Keratinocyte (primary cell): ENCODE measurements around the gene TNS3. TPM values are rescaled to one million over a fixed set of nuclear protein-coding genes. Genes with fewer than 3 reads are reported as not detected.

Source experiments
- DNase-seq: peaks from one replicate; pipeline ENCODE4 v3.0.0-alpha.2; 2011; ENCODE audit warnings: low read depth, missing footprints, low spot score
- FAIRE-seq: peaks from 2 replicates; lab custom pipeline; 2011; peaks lifted over from hg19 to GRCh38; lab: Jason Lieb, UNC
- H2AFZ ChIP-seq: 2 replicates; pipeline ENCODE4 v1.6.0; 2012; ENCODE audit warnings: low read length, control low read depth, inconsistent platforms; ENCODE audit not compliant: control insufficient read depth
- H3K27ac ChIP-seq: 2 replicates; pipeline ENCODE4 v1.5.1; 2011; ENCODE audit warnings: low read length; ENCODE audit not compliant: control insufficient read depth, insufficient read depth
- H3K27me3 ChIP-seq: 3 replicates; pipeline ENCODE4 v1.6.0; 2011; ENCODE audit warnings: low read length; ENCODE audit not compliant: control insufficient read depth, insufficient read depth; ENCODE audit errors: extremely low read depth
- H3K36me3 ChIP-seq, 2 experiments: 2 replicates in 1 of 2; 3 replicates in 1 of 2; pipeline ENCODE4 v1.5.1; 2011; ENCODE audit warnings: low read length in 2 of 2, mild to moderate bottlenecking in 1 of 2; ENCODE audit not compliant: control insufficient read depth in 2 of 2, insufficient read depth in 2 of 2; ENCODE audit errors: extremely low read depth in 1 of 2
- H3K4me1 ChIP-seq: 3 replicates; pipeline ENCODE4 v1.5.1; 2011; ENCODE audit warnings: low read length; ENCODE audit not compliant: control insufficient read depth, insufficient read depth; ENCODE audit errors: extremely low read depth
- H3K4me2 ChIP-seq: 3 replicates; pipeline ENCODE4 v1.6.0; 2011; ENCODE audit warnings: low read depth, low read length; ENCODE audit not compliant: control insufficient read depth, insufficient read depth; ENCODE audit errors: extremely low read depth
- H3K4me3 ChIP-seq, 3 experiments: fragments of 200-600 bp in 1 of 3; sonication (generic) in 1 of 3; 2 replicates in 2 of 3; 3 replicates in 1 of 3; pipeline ENCODE4 v1.5.1; 2011 to 2016; ENCODE audit warnings: low read length in 3 of 3, mild to moderate bottlenecking in 3 of 3, control low read depth in 2 of 3, inconsistent platforms in 1 of 3, low read depth in 1 of 3, mixed read lengths in 1 of 3, mixed run types in 1 of 3, moderate library complexity in 1 of 3; ENCODE audit not compliant: control insufficient read depth in 2 of 3, insufficient read depth in 2 of 3; ENCODE audit errors: extremely low read depth in 1 of 3
- H3K79me2 ChIP-seq: 2 replicates; pipeline ENCODE4 v1.6.0; 2012; ENCODE audit warnings: low read length; ENCODE audit not compliant: control insufficient read depth, insufficient read depth
- H3K9ac ChIP-seq: 3 replicates; pipeline ENCODE4 v1.6.0; 2011; ENCODE audit warnings: low read length; ENCODE audit not compliant: control insufficient read depth, insufficient read depth; ENCODE audit errors: extremely low read depth
- H3K9me1 ChIP-seq: 3 replicates; pipeline ENCODE4 v1.6.0; 2011; ENCODE audit warnings: low read length; ENCODE audit not compliant: control insufficient read depth, insufficient read depth; ENCODE audit errors: extremely low read depth
- H3K9me3 ChIP-seq: 2 replicates; pipeline ENCODE4 v1.5.1; 2012; ENCODE audit warnings: low read depth, low read length; ENCODE audit not compliant: control insufficient read depth
- H4K20me1 ChIP-seq: 3 replicates; pipeline ENCODE4 v1.6.0; 2011; ENCODE audit warnings: low read length; ENCODE audit not compliant: control insufficient read depth, insufficient read depth; ENCODE audit errors: extremely low read depth
- CTCF ChIP-seq, 3 experiments: IDR thresholded peaks in 1 of 3; conservative IDR thresholded peaks in 1 of 3; optimal IDR thresholded peaks in 1 of 3; 2 replicates in 2 of 3; 3 replicates in 1 of 3; pipeline versions ENCODE3 to v1.5.1; 2011; ENCODE audit warnings: low read length in 3 of 3, mild to moderate bottlenecking in 3 of 3, moderate library complexity in 2 of 3, control low read depth in 1 of 3, inconsistent platforms in 1 of 3; ENCODE audit not compliant: insufficient read depth in 2 of 3; ENCODE audit errors: extremely low read depth in 1 of 3
- EZH2 ChIP-seq: IDR thresholded peaks from one replicate; pipeline ENCODE4 v1.6.1; 2012; ENCODE audit warnings: inconsistent platforms, mild to moderate bottlenecking, low read length, moderate library complexity
- dilution Hi-C: fragments of 300-500 bp; cut with MboI; formaldehyde crosslinking; loops from one replicate; pipeline ENCODE4 v1.7.0; 2020; ENCODE audit warnings: low sequenced_read_pairs; ENCODE audit not compliant: extremely low pct_ligation_motif_present
- polyA plus RNA-seq, 5 experiments: library from polyadenylated mRNA; depleted of rRNA in 3 of 5; stranded (reverse) in 3 of 5; stranded (forward) in 1 of 5; unstranded in 1 of 5; fragments of >200 nt; gene quantifications; 1 replicate in 1 of 5; 2 replicates in 3 of 5; 3 replicates in 1 of 5; pipeline versions ENCODE4 v1.2.1 to v1.2.3, GENCODE V29; 2011 to 2012; ENCODE audit warnings: missing spikeins in 2 of 5, low read depth in 1 of 5, low replicate concordance in 1 of 5

TNS3 gene
- polyA plus RNA-seq, 1 donor (not counting 4 experiments of a cell fraction or from before 2014, with no cell fraction given) = 3.9 TPM

DNA sequence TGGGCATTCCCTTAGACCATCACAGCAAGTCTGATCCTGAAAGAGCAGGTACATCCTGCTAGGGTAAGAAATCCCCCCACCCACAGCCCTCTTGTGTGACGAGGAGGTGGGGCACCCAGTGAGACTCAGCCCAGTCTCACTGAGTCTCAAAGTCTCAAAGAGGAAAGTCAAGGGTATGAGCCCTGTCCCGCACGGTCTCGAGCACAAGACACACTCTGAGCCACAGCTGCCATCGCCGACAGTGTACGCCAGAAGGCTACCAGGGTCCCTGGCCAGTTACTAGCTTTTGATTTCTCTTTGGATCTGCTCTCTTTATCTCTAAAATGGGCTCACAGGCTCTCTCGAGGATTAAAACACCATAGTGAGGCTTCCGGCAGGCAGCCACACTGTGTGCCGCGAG, 190.2 kb downstream of the TNS3 start:
- H3K36me3 ChIP-seq = no peaks in the 10 kb centered on the region
- TF ChIP-seq CTCF (optimal IDR thresholded peaks at IDR 0.05 in 1 of 3, IDR thresholded peaks at IDR 0.05 in 1 of 3, conservative IDR thresholded peaks at IDR 0.05 in 1 of 3; ENCODE audit: extremely low read depth in 1 of 3, insufficient read depth in 2 of 3, low read length in 3 of 3) = no peak
- no peak for TF ChIP-seq EZH2
- H2AFZ ChIP-seq = no peak overlapping the region

DNA sequence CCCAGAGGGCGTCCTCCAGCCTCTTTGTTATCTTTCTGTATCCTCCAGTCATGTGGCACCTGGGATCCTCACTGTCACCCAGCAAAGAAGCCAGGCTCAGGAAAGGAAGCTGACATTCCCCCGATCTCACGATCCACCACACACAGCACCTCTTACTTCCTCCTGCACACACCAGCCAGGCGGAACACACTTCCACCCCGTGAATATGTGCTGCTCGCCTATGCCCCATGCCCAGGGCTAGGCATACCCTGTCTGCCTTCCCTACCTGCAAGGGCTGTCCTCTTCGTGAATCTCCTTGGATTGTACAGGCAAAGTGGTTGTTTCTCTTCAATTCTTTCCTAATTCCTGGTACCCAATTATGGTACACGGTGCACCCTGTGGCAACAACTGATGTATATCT, 191.0 kb downstream of the TNS3 start:
- DNase-seq (no peak), FAIRE-seq (no peak)
- Histone ChIP-seq H4K20me1 (no peaks in the 10 kb centered on the region), H3K9me3 (no peaks in the 10 kb centered on the region), H2AFZ (no peak overlapping the region), H3K27me3 (peaks cover 23% of the 10 kb centered on the region), H3K4me2 (no peak overlapping the region), H3K36me3 (no peaks in the 10 kb centered on the region), H3K4me1 (no peaks in the 10 kb centered on the region), H3K4me3 (no peak overlapping the region), H3K79me2 (no peaks in the 10 kb centered on the region), H3K9ac (no peak overlapping the region), H3K27ac (no peak overlapping the region), H3K9me1 (no peaks in the 10 kb centered on the region)
- dilution Hi-C loops = no loop called here
- TF ChIP-seq CTCF (optimal IDR thresholded peaks at IDR 0.05 in 1 of 3, IDR thresholded peaks at IDR 0.05 in 1 of 3, conservative IDR thresholded peaks at IDR 0.05 in 1 of 3; ENCODE audit: extremely low read depth in 1 of 3, insufficient read depth in 2 of 3, low read length in 3 of 3) (no peak), EZH2 (no peak)

More for the DNA sequence above, 190.2 kb downstream of the TNS3 start:
- no peak overlapping the region for H3K4me2 ChIP-seq
- no peak overlapping the region for H3K27ac ChIP-seq
- no peak overlapping the region for H3K9ac ChIP-seq
- no peaks in the 10 kb centered on the region for H4K20me1 ChIP-seq
- H3K4me1 ChIP-seq = no peaks in the 10 kb centered on the region
- FAIRE-seq = no peak
- dilution Hi-C loops = no loop called here
- H3K27me3 ChIP-seq = peaks cover 23% of the 10 kb centered on the region
- H3K9me1 ChIP-seq = no peaks in the 10 kb centered on the region
- H3K4me3 ChIP-seq = no peak overlapping the region
- H3K79me2 ChIP-seq = no peaks in the 10 kb centered on the region
- H3K9me3 ChIP-seq = no peaks in the 10 kb centered on the region
- DNase-seq = no peak
